ENCODE results near the gene CEP112. TPM values are rescaled to one million over a fixed set of nuclear protein-coding genes. Genes with fewer than 3 reads are reported as not detected.
A peak's percentile ranks its signal among the peaks of the same experiment; 100 is the strongest.

Gene CEP112
- total RNA-seq, 1 donor from 2014 or later, result 9.5 TPM

DNA sequence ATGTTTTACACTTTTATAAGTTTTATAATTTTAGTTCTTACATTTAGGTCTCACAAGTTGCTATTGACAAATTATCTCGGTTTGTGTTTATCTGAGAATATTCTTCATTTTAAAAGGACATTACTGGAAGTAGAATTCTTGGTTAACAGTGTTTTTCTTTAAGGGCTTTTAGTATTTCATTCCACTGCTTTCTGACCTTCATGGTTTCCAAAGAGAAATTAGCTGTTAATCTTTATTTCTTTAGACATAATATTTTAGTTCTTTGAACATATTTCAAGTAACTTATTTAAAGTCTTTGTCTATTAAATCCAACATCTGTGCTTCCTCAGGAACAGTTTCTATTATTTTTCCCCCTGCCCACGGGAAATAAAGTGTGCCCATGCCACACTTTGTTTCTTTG, 390.4 kb downstream of the CEP112 start:
- peaks cover 34% of the 10 kb centered on the region for H3K9me3 Mint-ChIP-seq (ENCODE audit: unreplicated experiment)
- TF ChIP-seq, protein P1, sequence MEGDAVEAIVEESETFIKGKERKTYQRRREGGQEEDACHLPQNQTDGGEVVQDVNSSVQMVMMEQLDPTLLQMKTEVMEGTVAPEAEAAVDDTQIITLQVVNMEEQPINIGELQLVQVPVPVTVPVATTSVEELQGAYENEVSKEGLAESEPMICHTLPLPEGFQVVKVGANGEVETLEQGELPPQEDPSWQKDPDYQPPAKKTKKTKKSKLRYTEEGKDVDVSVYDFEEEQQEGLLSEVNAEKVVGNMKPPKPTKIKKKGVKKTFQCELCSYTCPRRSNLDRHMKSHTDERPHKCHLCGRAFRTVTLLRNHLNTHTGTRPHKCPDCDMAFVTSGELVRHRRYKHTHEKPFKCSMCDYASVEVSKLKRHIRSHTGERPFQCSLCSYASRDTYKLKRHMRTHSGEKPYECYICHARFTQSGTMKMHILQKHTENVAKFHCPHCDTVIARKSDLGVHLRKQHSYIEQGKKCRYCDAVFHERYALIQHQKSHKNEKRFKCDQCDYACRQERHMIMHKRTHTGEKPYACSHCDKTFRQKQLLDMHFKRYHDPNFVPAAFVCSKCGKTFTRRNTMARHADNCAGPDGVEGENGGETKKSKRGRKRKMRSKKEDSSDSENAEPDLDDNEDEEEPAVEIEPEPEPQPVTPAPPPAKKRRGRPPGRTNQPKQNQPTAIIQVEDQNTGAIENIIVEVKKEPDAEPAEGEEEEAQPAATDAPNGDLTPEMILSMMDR (IDR thresholded peaks at IDR 0.05), result no peak
- H3K4me1 Mint-ChIP-seq (ENCODE audit: unreplicated experiment), result no peaks in the 10 kb centered on the region
- no peak overlapping the region for H3K4me3 Mint-ChIP-seq (ENCODE audit: unreplicated experiment)
- H3K27ac Mint-ChIP-seq (ENCODE audit: unreplicated experiment), result no peak overlapping the region
- no peak for DNase-seq (ENCODE audit: extremely low spot score, unreplicated experiment)
- H3K27me3 Mint-ChIP-seq (ENCODE audit: unreplicated experiment), result no peaks in the 10 kb centered on the region
- peaks cover 21% of the 10 kb centered on the region for H3K36me3 Mint-ChIP-seq (ENCODE audit: unreplicated experiment)

DNA sequence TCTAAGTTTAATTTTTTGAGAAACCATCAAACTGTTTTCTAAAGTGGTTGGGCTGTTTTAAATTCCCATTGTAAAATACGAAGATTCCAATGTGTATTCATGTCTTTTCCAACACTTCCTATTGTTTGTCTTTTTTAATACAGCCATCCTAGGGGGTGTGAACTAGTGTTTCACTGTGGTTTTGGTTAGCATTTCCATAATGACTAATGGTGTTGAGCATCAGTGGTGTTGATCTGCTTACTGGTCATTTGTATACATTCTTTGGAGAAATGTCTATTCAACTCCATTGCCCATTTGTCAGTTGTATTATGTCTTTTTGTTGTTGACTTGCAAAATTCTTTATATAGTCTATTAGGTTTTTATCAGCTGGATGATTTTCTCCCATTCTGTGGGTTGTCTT, 391.3 kb downstream of the CEP112 start:
- Mint-ChIP-seq H3K4me1 (ENCODE audit: unreplicated experiment) (no peaks in the 10 kb centered on the region), H3K9me3 (ENCODE audit: unreplicated experiment) (peaks cover 33% of the 10 kb centered on the region), H3K4me3 (ENCODE audit: unreplicated experiment) (no peak overlapping the region), H3K36me3 (ENCODE audit: unreplicated experiment) (peaks cover 21% of the 10 kb centered on the region), H3K27me3 (ENCODE audit: unreplicated experiment) (no peaks in the 10 kb centered on the region), H3K27ac (ENCODE audit: unreplicated experiment) (no peak overlapping the region)
- TF ChIP-seq, protein P1 (IDR thresholded peaks at IDR 0.05), result no peak
- DNase-seq (ENCODE audit: extremely low spot score, unreplicated experiment), result no peak

DNA sequence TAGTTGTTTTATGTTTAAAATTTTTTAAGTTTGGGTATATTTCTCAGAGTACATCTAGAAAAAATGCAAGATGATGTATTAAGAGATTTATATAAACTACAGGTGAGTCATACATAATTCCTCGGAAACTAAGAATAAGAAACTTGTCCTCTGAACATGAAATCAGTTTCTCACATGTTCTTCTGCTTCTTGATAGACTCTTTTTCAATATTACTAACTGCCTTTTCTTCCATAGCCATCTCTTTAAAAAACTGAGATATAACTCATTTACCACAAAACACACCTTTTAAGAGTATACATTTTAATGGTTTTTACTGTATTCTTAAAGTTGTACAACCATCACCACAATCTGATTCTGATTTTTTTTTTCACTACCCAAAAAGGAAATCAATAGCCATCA, 392.1 kb downstream of the CEP112 start:
- TF ChIP-seq, protein P1 (IDR thresholded peaks at IDR 0.05), result no peak
- Mint-ChIP-seq H3K36me3 (ENCODE audit: unreplicated experiment) (peaks cover 21% of the 10 kb centered on the region), H3K9me3 (ENCODE audit: unreplicated experiment) (peaks cover 33% of the 10 kb centered on the region), H3K4me3 (ENCODE audit: unreplicated experiment) (no peak overlapping the region), H3K27me3 (ENCODE audit: unreplicated experiment) (no peaks in the 10 kb centered on the region), H3K4me1 (ENCODE audit: unreplicated experiment) (no peaks in the 10 kb centered on the region), H3K27ac (ENCODE audit: unreplicated experiment) (no peak overlapping the region)
- no peak for DNase-seq (ENCODE audit: extremely low spot score, unreplicated experiment)

DNA sequence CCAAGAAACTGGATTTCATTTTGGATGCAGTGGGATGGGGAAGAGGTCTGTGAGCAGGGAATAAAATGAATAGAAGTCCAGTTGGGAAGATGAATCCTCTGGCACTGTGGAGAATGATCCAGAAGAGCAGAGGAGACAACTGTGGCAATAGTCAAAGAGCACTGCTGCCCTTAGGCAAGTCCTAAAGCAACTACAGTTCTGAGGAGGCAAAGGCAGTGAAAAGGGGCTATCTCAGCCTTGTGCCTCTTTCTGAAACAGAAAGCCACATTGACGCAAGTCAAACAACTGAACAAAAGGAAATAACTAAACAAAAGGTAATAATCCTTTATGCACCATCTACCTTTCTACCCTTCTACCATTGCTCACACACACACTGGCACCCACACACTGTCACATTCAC, 392.5 kb downstream of the CEP112 start:
- peaks cover 21% of the 10 kb centered on the region for H3K36me3 Mint-ChIP-seq (ENCODE audit: unreplicated experiment)
- H3K9me3 Mint-ChIP-seq (ENCODE audit: unreplicated experiment), result peaks cover 33% of the 10 kb centered on the region
- TF ChIP-seq, protein P1 (IDR thresholded peaks at IDR 0.05), result no peak
- no peaks in the 10 kb centered on the region for H3K27me3 Mint-ChIP-seq (ENCODE audit: unreplicated experiment)
- no peaks in the 10 kb centered on the region for H3K4me1 Mint-ChIP-seq (ENCODE audit: unreplicated experiment)
- H3K27ac Mint-ChIP-seq (ENCODE audit: unreplicated experiment), result no peak overlapping the region
- DNase-seq (ENCODE audit: extremely low spot score, unreplicated experiment), result no peak
- no peak overlapping the region for H3K4me3 Mint-ChIP-seq (ENCODE audit: unreplicated experiment)

DNA sequence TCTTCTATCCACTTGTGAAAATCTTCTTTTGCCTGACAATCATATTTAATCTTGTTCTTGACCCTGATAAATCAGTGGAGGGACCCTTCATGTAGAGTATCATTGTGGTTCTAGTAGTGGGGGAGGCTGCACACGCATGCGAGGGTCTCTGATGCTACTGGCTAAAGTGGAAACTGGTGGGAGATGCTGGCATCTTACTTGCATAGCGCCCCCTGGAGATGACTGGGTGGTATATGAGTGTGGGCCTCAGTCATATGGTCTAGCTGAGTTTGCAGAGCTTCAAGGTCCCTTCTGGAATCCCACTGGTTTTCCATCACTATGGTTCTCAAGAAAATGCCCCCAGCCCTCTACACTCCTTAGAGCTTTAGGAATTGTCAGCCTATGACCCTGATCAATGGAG, 394.1 kb downstream of the CEP112 start:
- no peaks in the 10 kb centered on the region for H3K27me3 Mint-ChIP-seq (ENCODE audit: unreplicated experiment)
- no peak overlapping the region for H3K4me3 Mint-ChIP-seq (ENCODE audit: unreplicated experiment)
- no peak for DNase-seq (ENCODE audit: extremely low spot score, unreplicated experiment)
- TF ChIP-seq, protein P1 (IDR thresholded peaks at IDR 0.05), result peak; percentile 27
- peaks cover 19% of the 10 kb centered on the region for H3K36me3 Mint-ChIP-seq (ENCODE audit: unreplicated experiment)
- peaks cover 31% of the 10 kb centered on the region for H3K9me3 Mint-ChIP-seq (ENCODE audit: unreplicated experiment)
- H3K4me1 Mint-ChIP-seq (ENCODE audit: unreplicated experiment), result no peaks in the 10 kb centered on the region
- H3K27ac Mint-ChIP-seq (ENCODE audit: unreplicated experiment), result no peak overlapping the region

All from osteocyte (in vitro differentiated cells).